HEK293 (cell line): ENCODE measurements around the gene EEF1AKMT1.

Experiments used
- CTCF ChIA-PET: fragments of 350-600 bp; formaldehyde crosslinking; extraction: SDS; loops from one replicate; lab custom pipeline; 2021; ENCODE audit warnings: antibody characterized with exemption; lab: Yijun Ruan, JAX
- POLR2A ChIA-PET: fragments of 300-600 bp; formaldehyde crosslinking; extraction: SDS; loops from one replicate; lab custom pipeline; 2020; ENCODE audit warnings: antibody characterized with exemption, inconsistent platforms; lab: Yijun Ruan, JAX
- H3K27ac ChIP-seq: fragments of 200-500 bp; sonication (Bioruptor generic); 2 replicates; pipeline ENCODE4 v1.5.1; 2014; ENCODE audit warnings: low read depth, low read length, control low read depth, inconsistent platforms; ENCODE audit errors: extremely low read depth
- H3K36me3 ChIP-seq, 2 experiments: fragments of 200-500 bp in 1 of 2; sonication (Bioruptor generic) in 1 of 2; 1 replicate in 1 of 2; 2 replicates in 1 of 2; pipeline ENCODE4 v1.5.1; 2014 to 2017; ENCODE audit warnings: inconsistent platforms in 2 of 2, low read length in 2 of 2; ENCODE audit not compliant: control insufficient read depth in 2 of 2, insufficient read depth in 1 of 2
- H3K4me1 ChIP-seq: fragments of 200-500 bp; sonication (Bioruptor generic); 2 replicates; pipeline ENCODE4 v1.5.1; 2014; ENCODE audit warnings: mild to moderate bottlenecking, low read length, inconsistent platforms; ENCODE audit not compliant: control insufficient read depth, insufficient read depth
- H3K4me3 ChIP-seq: 2 replicates; pipeline ENCODE4 v1.5.1; 2011; ENCODE audit warnings: low read depth, mild to moderate bottlenecking, control low read depth, low read length, moderate library complexity
- H3K9me3 ChIP-seq: fragments of 200-500 bp; sonication (Bioruptor generic); 2 replicates; pipeline ENCODE4 v1.5.1; 2014; ENCODE audit warnings: low read depth, low read length, inconsistent platforms; ENCODE audit not compliant: control insufficient read depth, insufficient read depth
- HOXA7 ChIP-seq: sonication (generic); formaldehyde crosslinking; IDR thresholded peaks from 2 replicates; pipeline ENCODE4 v1.8.1; 2022; ENCODE audit warnings: missing genetic modification reagents, borderline replicate concordance
- KLF1 ChIP-seq: fragments of 450-650 bp; formaldehyde crosslinking; IDR thresholded peaks from 2 replicates; pipeline ENCODE4 v1.5.1; 2016; ENCODE audit warnings: missing biosample characterization, missing genetic modification characterization
- KLF16 ChIP-seq: fragments of 450-650 bp; formaldehyde crosslinking; IDR thresholded peaks from 2 replicates; pipeline ENCODE4 v1.5.1; 2017; ENCODE audit warnings: missing biosample characterization, missing genetic modification characterization
- PATZ1 ChIP-seq: fragments of 450-650 bp; formaldehyde crosslinking; IDR thresholded peaks from 2 replicates; pipeline ENCODE4 v1.5.1; 2016; ENCODE audit warnings: missing biosample characterization, missing genetic modification characterization
- PBX3 ChIP-seq: sonication (generic); formaldehyde crosslinking; IDR thresholded peaks from 2 replicates; pipeline ENCODE4 v1.8.1; 2022; ENCODE audit warnings: mild to moderate bottlenecking, moderate library complexity, missing genetic modification reagents
- REST ChIP-seq: fragments of 450-650 bp; formaldehyde crosslinking; IDR thresholded peaks from 2 replicates; pipeline ENCODE4 v1.5.1; 2016; ENCODE audit warnings: missing biosample characterization, missing genetic modification characterization
- ZBTB21 ChIP-seq: fragments of 450-650 bp; formaldehyde crosslinking; IDR thresholded peaks from 2 replicates; pipeline ENCODE4 v1.5.1; 2017; ENCODE audit warnings: missing biosample characterization, missing genetic modification characterization
- ZBTB26 ChIP-seq: fragments of 450-650 bp; formaldehyde crosslinking; optimal IDR thresholded peaks from 2 replicates; pipeline ENCODE3; 2016; ENCODE audit warnings: missing biosample characterization, mild to moderate bottlenecking, missing genetic modification characterization
- ZBTB44 ChIP-seq: fragments of 450-650 bp; IDR thresholded peaks from 2 replicates; pipeline ENCODE4 v1.5.1; 2018; ENCODE audit warnings: missing biosample characterization, mild to moderate bottlenecking, missing genetic modification characterization
- ZNF133 ChIP-seq: fragments of 450-650 bp; formaldehyde crosslinking; IDR thresholded peaks from 2 replicates; pipeline ENCODE4 v1.5.1; 2016; ENCODE audit warnings: missing biosample characterization, missing genetic modification characterization
- ZNF157 ChIP-seq: fragments of 450-650 bp; formaldehyde crosslinking; IDR thresholded peaks from 2 replicates; pipeline ENCODE4 v1.5.1; 2016; ENCODE audit warnings: missing biosample characterization, missing genetic modification characterization
- ZNF16 ChIP-seq: fragments of 450-650 bp; formaldehyde crosslinking; IDR thresholded peaks from 2 replicates; pipeline ENCODE4 v1.5.1; 2016; ENCODE audit warnings: low read depth, missing biosample characterization, missing genetic modification characterization
- ZNF19 ChIP-seq: fragments of 450-650 bp; formaldehyde crosslinking; IDR thresholded peaks from 2 replicates; pipeline ENCODE4; 2016; ENCODE audit warnings: missing biosample characterization, missing genetic modification characterization, low read depth
- ZNF211 ChIP-seq: fragments of 450-650 bp; formaldehyde crosslinking; IDR thresholded peaks from 2 replicates; pipeline ENCODE4 v1.5.1; 2016; ENCODE audit warnings: low read depth, missing biosample characterization, missing genetic modification characterization
- ZNF404 ChIP-seq: fragments of 450-650 bp; formaldehyde crosslinking; IDR thresholded peaks from 2 replicates; pipeline ENCODE4 v1.5.1; 2017; ENCODE audit warnings: missing biosample characterization, missing genetic modification characterization
- ZNF416 ChIP-seq: fragments of 450-650 bp; formaldehyde crosslinking; IDR thresholded peaks from 2 replicates; pipeline ENCODE4 v1.5.1; 2016; ENCODE audit warnings: missing biosample characterization, missing genetic modification characterization
- ZNF426 ChIP-seq: fragments of 450-650 bp; formaldehyde crosslinking; IDR thresholded peaks from 2 replicates; pipeline ENCODE4 v1.5.1; 2017; ENCODE audit warnings: missing biosample characterization, missing genetic modification characterization, mild to moderate bottlenecking, inconsistent platforms, moderate library complexity
- ZNF449 ChIP-seq: fragments of 450-650 bp; formaldehyde crosslinking; IDR thresholded peaks from 2 replicates; pipeline ENCODE4 v1.5.1; 2017; ENCODE audit warnings: missing biosample characterization, mild to moderate bottlenecking, missing genetic modification characterization, moderate library complexity
- ZNF560 ChIP-seq: fragments of 450-650 bp; formaldehyde crosslinking; IDR thresholded peaks from 2 replicates; pipeline ENCODE4 v1.5.1; 2017; ENCODE audit warnings: missing biosample characterization, missing genetic modification characterization, borderline replicate concordance
- ZNF580 ChIP-seq: fragments of 450-650 bp; formaldehyde crosslinking; IDR thresholded peaks from 2 replicates; pipeline ENCODE4 v1.5.1; 2016; ENCODE audit warnings: missing biosample characterization, missing genetic modification characterization
- ZNF621 ChIP-seq: fragments of 450-650 bp; formaldehyde crosslinking; IDR thresholded peaks from 2 replicates; pipeline ENCODE4 v1.5.1; 2017; ENCODE audit warnings: missing biosample characterization, missing genetic modification characterization
- ZSCAN5A ChIP-seq: fragments of 450-650 bp; formaldehyde crosslinking; IDR thresholded peaks from 2 replicates; pipeline ENCODE4 v1.5.1; 2016; ENCODE audit warnings: missing biosample characterization, missing genetic modification characterization

Gene EEF1AKMT1

GRCh38 chr13:20709369-20709768, 64.4 kb downstream of the EEF1AKMT1 start:
- Histone ChIP-seq H3K27ac (no peak overlapping the region), H3K9me3 (no peaks in the 10 kb centered on the region), H3K4me1 (no peaks in the 10 kb centered on the region), H3K4me3 (no peak overlapping the region), H3K36me3 (no peaks in the 10 kb centered on the region)
- CTCF ChIA-PET: interaction anchor here (0.8 kb wide), 1 partner anchor 216 kb away, joined by 3 read pairs; no protein-coding TSS in a partner anchor
- TF ChIP-seq ZNF157 (tag by site-specific recombination) (no peak), HOXA7 (CRISPR knock-in tag) (no peak), ZNF580 (tag by site-specific recombination) (no peak), PATZ1 (tag by site-specific recombination) (no peak), ZNF621 (no peak), ZBTB44 (tag by site-specific recombination) (no peak), REST (no peak), ZNF16 (tag by site-specific recombination) (no peak), ZSCAN5A (tag by site-specific recombination) (no peak), ZNF133 (tag by site-specific recombination) (no peak)
- POLR2A ChIA-PET: interaction anchor here (1.0 kb wide), 1 partner anchor 64 kb away, joined by 3 read pairs; the partner anchor contains the start of gene EEF1AKMT1

- Histone ChIP-seq H3K9me3 (no peaks in the 10 kb centered on the region), H3K4me1 (no peaks in the 10 kb centered on the region), H3K27ac (no peak overlapping the region), H3K36me3 (no peaks in the 10 kb centered on the region), H3K4me3 (no peak overlapping the region)
- POLR2A ChIA-PET: no interaction called here
- CTCF ChIA-PET: no interaction called here
- TF ChIP-seq KLF1 (tag by site-specific recombination) (no peak), ZNF416 (tag by site-specific recombination) (no peak), ZNF449 (tag by site-specific recombination) (no peak), ZNF560 (no peak), ZBTB26 (tag by site-specific recombination) (no peak), ZNF133 (tag by site-specific recombination) (no peak), ZNF19 (tag by site-specific recombination) (no peak), ZNF404 (no peak), ZNF211 (no peak), PBX3 (CRISPR knock-in tag) (no peak), ZBTB21 (tag by site-specific recombination) (no peak), KLF16 (tag by site-specific recombination) (no peak), ZNF426 (tag by site-specific recombination) (no peak)
Observed at GRCh38 chr13:20708216-20708615, 65.5 kb downstream of the EEF1AKMT1 start.
